ENCODE results near the gene ACTG1. TPM values are rescaled to one million over a fixed set of nuclear protein-coding genes. Genes with fewer than 3 reads are reported as not detected.
A peak's percentile ranks its signal among the peaks of the same experiment; 100 is the strongest.

Gene ACTG1
- total and polyA plus RNA-seq, 2 of the 4 experiments (the other 2 are of a cell fraction), result 10,907 to 15,732 TPM

GRCh38 chr17:81537343-81537855 is 24.8 kb upstream of the ACTG1 start:
- H3K79me1 ChIP-seq (ENCODE audit: low read depth in 1 of 2, low read length in 2 of 2), result no peaks in the 10 kb centered on the region
- H4K20me1 ChIP-seq (ENCODE audit: insufficient read depth, low read length), result peaks cover 7% of the 10 kb centered on the region; the same call in 1 of the 2 replicates
- H3K9me1 ChIP-seq (ENCODE audit: insufficient read depth, low read length), result no peaks in the 10 kb centered on the region
- H3K36me3 ChIP-seq (ENCODE audit: control insufficient read depth, insufficient read depth, low read length), result peaks cover 18% of the 10 kb centered on the region; the same call in 1 of the 2 replicates
- H4K8ac ChIP-seq (ENCODE audit: low read depth in 2 of 2, low read length in 2 of 2), result no peak overlapping the region
- no peak overlapping the region for H4K5ac ChIP-seq (ENCODE audit: low read depth, low read length)
- H4K91ac ChIP-seq (ENCODE audit: insufficient read depth, low read depth, low read length), result no peak overlapping the region
- no peak overlapping the region for H3K9ac ChIP-seq (ENCODE audit: low read depth, low read length)
- no TSS peak for BruUV-seq (replicated peaks)
- no peak overlapping the region for H2BK5ac ChIP-seq (ENCODE audit: low read depth, low read length, poor library complexity, severe bottlenecking)
- no peak overlapping the region for H3K56ac ChIP-seq (ENCODE audit: extremely low read depth, insufficient read depth, low read length)
- no peak overlapping the region for H3K18ac ChIP-seq (ENCODE audit: low read depth, low read length)
- no peak overlapping the region for H2BK120ac ChIP-seq (ENCODE audit: low read depth, low read length)
- TF ChIP-seq CEBPB (IDR thresholded peaks at IDR 0.05; ENCODE audit: low read depth, low read length) (no peak), RAD21 (IDR thresholded peaks at IDR 0.05; ENCODE audit: low read length) (peak; percentile 48), CTCF (conservative IDR thresholded peaks at IDR 0.05; ENCODE audit: low read depth, low read length) (peak; percentile 49), SMC3 (IDR thresholded peaks at IDR 0.05; ENCODE audit: low read depth, low read length) (peak; percentile 24; the same call in 1 of the 2 replicates)
- H2AFZ ChIP-seq (replicated peaks; ENCODE audit: low read length, poor library complexity), result no peak overlapping the region
- no peak overlapping the region for H3K4ac ChIP-seq (ENCODE audit: low read depth, low read length)
- H3K27me3 ChIP-seq (ENCODE audit: control insufficient read depth, insufficient read depth, low read length), result peaks cover 10% of the 10 kb centered on the region; the same call in 1 of the 2 replicates
- WGBS, 2 experiments (ENCODE audit: extremely low coverage in 2 of 2, insufficient read length in 1 of 2), result 37% methylated on average over 6 of the region's 17 CpGs; no CpG with 5 or more reads in 1 of the 2 experiments
- no peak overlapping the region for H3K23ac ChIP-seq (ENCODE audit: low read depth, low read length)
- H3K14ac ChIP-seq (replicated peaks; ENCODE audit: low read depth, low read length), result no peak overlapping the region
- no peak overlapping the region for H2AK5ac ChIP-seq (ENCODE audit: low read depth, low read length)
- in situ Hi-C loops (cut with MboI; ENCODE audit: low sequenced_read_pairs), result no loop called here
- intact Hi-C loops (cut with micrococcal nuclease), result no loop called here
- peak overlapping the region; percentile 87 for H2AK9ac ChIP-seq (replicated peaks; ENCODE audit: low read depth, low read length, poor library complexity)
- no peak overlapping the region for H3K4me3 ChIP-seq (ENCODE audit: insufficient read depth, low read depth, low read length)
- ChIA-PET CTCF (no interaction called here), POLR2A (ENCODE audit: unreplicated experiment) (no interaction called here)
- dilution Hi-C loops (cut with HindIII; ENCODE audit: low sequenced_read_pairs, unreplicated experiment), result no loop called here
- ATAC-seq (ENCODE audit: low read depth) (peak; percentile 11), DNase-seq (no peak)
- H2BK20ac ChIP-seq (ENCODE audit: low read depth, low read length), result no peak overlapping the region
- no peak overlapping the region for H2BK15ac ChIP-seq (ENCODE audit: low read depth, low read length)
- no peaks in the 10 kb centered on the region for H3K4me1 ChIP-seq (ENCODE audit: control insufficient read depth, insufficient read depth, low read length)
- no peak overlapping the region for H3K4me2 ChIP-seq (ENCODE audit: low read depth, low read length)
- no peak overlapping the region for H3K27ac ChIP-seq (ENCODE audit: insufficient read depth, low read length)
- no peaks in the 10 kb centered on the region for H3K9me3 ChIP-seq (ENCODE audit: control insufficient read depth, insufficient read depth, low read length)
